ENCODE results near the gene DNLZ.

GRCh38 chr9:136346927-136347465 is 16.5 kb downstream of the DNLZ start:
- no peak for TF ChIP-seq NR4A1 (CRISPR knock-in tag; IDR thresholded peaks at IDR 0.05)
- TF ChIP-seq NR4A1 (tag; IDR thresholded peaks at IDR 0.05): no peak
- TF ChIP-seq HDGF (IDR thresholded peaks at IDR 0.05): no peak
- TF ChIP-seq E2F3 (CRISPR knock-in tag; IDR thresholded peaks at IDR 0.05): no peak
- TF ChIP-seq, protein P1, sequence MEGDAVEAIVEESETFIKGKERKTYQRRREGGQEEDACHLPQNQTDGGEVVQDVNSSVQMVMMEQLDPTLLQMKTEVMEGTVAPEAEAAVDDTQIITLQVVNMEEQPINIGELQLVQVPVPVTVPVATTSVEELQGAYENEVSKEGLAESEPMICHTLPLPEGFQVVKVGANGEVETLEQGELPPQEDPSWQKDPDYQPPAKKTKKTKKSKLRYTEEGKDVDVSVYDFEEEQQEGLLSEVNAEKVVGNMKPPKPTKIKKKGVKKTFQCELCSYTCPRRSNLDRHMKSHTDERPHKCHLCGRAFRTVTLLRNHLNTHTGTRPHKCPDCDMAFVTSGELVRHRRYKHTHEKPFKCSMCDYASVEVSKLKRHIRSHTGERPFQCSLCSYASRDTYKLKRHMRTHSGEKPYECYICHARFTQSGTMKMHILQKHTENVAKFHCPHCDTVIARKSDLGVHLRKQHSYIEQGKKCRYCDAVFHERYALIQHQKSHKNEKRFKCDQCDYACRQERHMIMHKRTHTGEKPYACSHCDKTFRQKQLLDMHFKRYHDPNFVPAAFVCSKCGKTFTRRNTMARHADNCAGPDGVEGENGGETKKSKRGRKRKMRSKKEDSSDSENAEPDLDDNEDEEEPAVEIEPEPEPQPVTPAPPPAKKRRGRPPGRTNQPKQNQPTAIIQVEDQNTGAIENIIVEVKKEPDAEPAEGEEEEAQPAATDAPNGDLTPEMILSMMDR (IDR thresholded peaks at IDR 0.05 in 2 of 3, conservative IDR thresholded peaks at IDR 0.05 in 1 of 3; ENCODE audit: insufficient read depth in 2 of 3, low read depth in 1 of 3, low read length in 3 of 3): no peak

Measured in K562 (cell line).